A549 (cell line): ENCODE data around the gene BICDL1. TPM values are rescaled to one million over a fixed set of nuclear protein-coding genes. Genes with fewer than 3 reads are reported as not detected.

ENCODE experiments used
- ATAC-seq, 2 experiments: fragments of 200-7000 bp in 1 of 2; fragments of >200 bp in 1 of 2; cut with Nextera tagmentation in 1 of 2; cut with Tn5 transposase in 1 of 2; 3 replicates each; pipeline versions ENCODE4 v1.8.0 to v1.9.1; 2018 to 2020; ENCODE audit warnings: mild to moderate bottlenecking in 1 of 2, moderate library complexity in 1 of 2
- CTCF ChIA-PET: fragments of 300-600 bp; sonication (Branson Sonifier 250); formaldehyde crosslinking; extraction: SDS; loops from one replicate; lab custom pipeline; 2021; ENCODE audit warnings: antibody characterized with exemption, inconsistent platforms; lab: Yijun Ruan, JAX
- POLR2A ChIA-PET: fragments of 350-600 bp; formaldehyde crosslinking; extraction: SDS; loops from one replicate; lab custom pipeline; 2021; ENCODE audit warnings: antibody characterized with exemption, inconsistent platforms; lab: Yijun Ruan, JAX
- DNase-seq, 2 experiments: peaks; one replicate each; pipeline versions ENCODE4 v3.0.0 to v3.0.0-alpha.2; 2011 to 2016; ENCODE audit warnings: low read depth in 1 of 2, low spot score in 1 of 2
- FAIRE-seq: peaks from 2 replicates; lab custom pipeline; 2011; peaks lifted over from hg19 to GRCh38; lab: Jason Lieb, UNC
- H3K27ac ChIP-seq, 2 experiments: fragments of >200 bp; sonication (Bioruptor Twin); formaldehyde crosslinking; 3 replicates each; pipeline ENCODE4 v1.5.1; 2016 to 2017
- H3K4me1 ChIP-seq: fragments of >200 bp; sonication (Bioruptor Twin); formaldehyde crosslinking; 3 replicates; pipeline ENCODE4 v1.6.1; 2016
- H3K4me2 ChIP-seq: fragments of >200 bp; sonication (Bioruptor Twin); formaldehyde crosslinking; 3 replicates; pipeline ENCODE4 v1.6.1; 2016
- H3K4me3 ChIP-seq: fragments of >200 bp; sonication (Bioruptor Twin); formaldehyde crosslinking; 3 replicates; pipeline ENCODE4 v1.5.1; 2016
- H3K9me3 ChIP-seq: fragments of >200 bp; sonication (Bioruptor Twin); formaldehyde crosslinking; 3 replicates; pipeline ENCODE4 v1.6.1; 2016
- BHLHE40 ChIP-seq: IDR thresholded peaks from 2 replicates; pipeline ENCODE4 v1.6.1; 2012; ENCODE audit warnings: low read depth, low read length, inconsistent platforms
- HOXB5 ChIP-seq: fragments of 250-450 bp; sonication (Bioruptor Pico); IDR thresholded peaks from 2 replicates; pipeline ENCODE4 v1.5.0; 2020; ENCODE audit warnings: mild to moderate bottlenecking, moderate library complexity
- KDM5A ChIP-seq: fragments of 200-600 bp; sonication (generic); IDR thresholded peaks from 2 replicates; pipeline ENCODE4 v1.6.1; 2016; ENCODE audit warnings: antibody characterized with exemption, mild to moderate bottlenecking
- NFE2L2 ChIP-seq: fragments of 150-350 bp; conservative IDR thresholded peaks from 2 replicates; pipeline ENCODE4 v1.6.1; 2014; ENCODE audit warnings: low read length
- PBX3 ChIP-seq: IDR thresholded peaks from 2 replicates; pipeline ENCODE4 v1.6.1; 2012
- PHF8 ChIP-seq: fragments of 200-600 bp; sonication (generic); IDR thresholded peaks from 2 replicates; pipeline ENCODE4 v1.6.1; 2016; ENCODE audit warnings: low read depth, mild to moderate bottlenecking, antibody characterized with exemption, moderate library complexity, borderline replicate concordance
- POLR2AphosphoS2 ChIP-seq: conservative IDR thresholded peaks from 2 replicates; pipeline ENCODE4 v1.6.1; 2012; ENCODE audit warnings: low read length, improper control_type of control experiment, inconsistent platforms
- RAD21 ChIP-seq, 2 experiments: fragments of >200 bp in 1 of 2; sonication (Bioruptor Twin) in 1 of 2; formaldehyde crosslinking in 1 of 2; IDR thresholded peaks in 1 of 2; conservative IDR thresholded peaks in 1 of 2; 2 replicates in 1 of 2; 3 replicates in 1 of 2; pipeline ENCODE4 v1.6.1; 2012 to 2018; ENCODE audit warnings: inconsistent platforms in 1 of 2
- RCOR1 ChIP-seq: fragments of 150-350 bp; IDR thresholded peaks from 2 replicates; pipeline ENCODE4 v1.6.1; 2014; ENCODE audit warnings: antibody characterized with exemption, low read length, low read depth
- RFX5 ChIP-seq: fragments of 450-650 bp; IDR thresholded peaks from 2 replicates; pipeline ENCODE4 v1.7.1; 2014; ENCODE audit warnings: antibody characterized with exemption, mild to moderate bottlenecking, moderate library complexity
- RNF2 ChIP-seq: fragments of 200-600 bp; sonication (generic); IDR thresholded peaks from 2 replicates; pipeline ENCODE4 v1.6.1; 2016; ENCODE audit warnings: low read depth, mild to moderate bottlenecking, antibody characterized with exemption, moderate library complexity, borderline replicate concordance
- SREBF2 ChIP-seq: fragments of 450-650 bp; IDR thresholded peaks from 2 replicates; pipeline ENCODE4 v1.6.1; 2014; ENCODE audit warnings: mild to moderate bottlenecking, moderate library complexity
- TFCP2L1 ChIP-seq: fragments of 250-450 bp; sonication (Bioruptor Pico); IDR thresholded peaks from 2 replicates; pipeline ENCODE4 v1.5.0; 2021; ENCODE audit warnings: mild to moderate bottlenecking
- TP53 ChIP-seq: fragments of 250-450 bp; sonication (Bioruptor Pico); IDR thresholded peaks from 2 replicates; pipeline ENCODE4 v1.5.0; 2021; ENCODE audit warnings: mild to moderate bottlenecking, moderate library complexity
- ZC3H11A ChIP-seq: fragments of 450-650 bp; IDR thresholded peaks from 2 replicates; pipeline ENCODE4 v1.6.1; 2014; ENCODE audit warnings: antibody characterized with exemption, mild to moderate bottlenecking
- ZFP36 ChIP-seq: fragments of 450-650 bp; IDR thresholded peaks from 2 replicates; pipeline ENCODE4 v1.6.1; 2014; ENCODE audit warnings: borderline replicate concordance; ENCODE audit not compliant: partially characterized antibody
- WGBS: methylation state at CpG from one replicate; pipeline ENCODE4 v1.1.6; 2017; ENCODE audit errors: missing lambda C conversion rate; 5-methylcytosine and 5-hydroxymethylcytosine counted together
- polyA plus RNA-seq, 4 experiments: library from polyadenylated mRNA; depleted of rRNA in 3 of 4; stranded (reverse); fragments of >200 nt; fragmentation: RNase III in 1 of 4; extraction: RNeasy Plus Mini Kit Qiagen cat#74134 plus additional on column Dnase treatment in 1 of 4; gene quantifications; 2 replicates in 3 of 4; 3 replicates in 1 of 4; pipeline ENCODE4 v1.2.3, GENCODE V29; 2011 to 2017
- TF ChIP-seq, protein P1 (sequence below): IDR thresholded peaks from 2 replicates; pipeline ENCODE4 v1.6.1; 2012; ENCODE audit warnings: low read depth, borderline replicate concordance
- TF ChIP-seq, protein P2 (sequence below): fragments of 250-450 bp; sonication (Bioruptor Pico); IDR thresholded peaks from 2 replicates; pipeline ENCODE4 v1.5.0; 2021; ENCODE audit warnings: mild to moderate bottlenecking, moderate library complexity, borderline replicate concordance

The BICDL1 gene
- polyA plus RNA-seq, 2 of the 4 experiments (the other 2 are of a cell fraction) = 3.8 to 4.5 TPM

- H3K4me3 ChIP-seq = no peak overlapping the region
- H3K4me2 ChIP-seq = no peak overlapping the region
- CTCF ChIA-PET = interaction anchor here (0.7 to 1.3 kb wide), 6 partner anchors 7 to 122 kb away, joined by 3 to 4 read pairs (median 3); partner anchors contain the start of gene BICDL1
- WGBS = 93% methylated on average over 26 of the region's 26 CpGs
- no peak for FAIRE-seq
- H3K9me3 ChIP-seq = no peaks in the 10 kb centered on the region
- TF ChIP-seq PHF8 = no peak
- TF ChIP-seq, protein P1, sequence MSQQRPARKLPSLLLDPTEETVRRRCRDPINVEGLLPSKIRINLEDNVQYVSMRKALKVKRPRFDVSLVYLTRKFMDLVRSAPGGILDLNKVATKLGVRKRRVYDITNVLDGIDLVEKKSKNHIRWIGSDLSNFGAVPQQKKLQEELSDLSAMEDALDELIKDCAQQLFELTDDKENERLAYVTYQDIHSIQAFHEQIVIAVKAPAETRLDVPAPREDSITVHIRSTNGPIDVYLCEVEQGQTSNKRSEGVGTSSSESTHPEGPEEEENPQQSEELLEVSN = no peak
- TF ChIP-seq POLR2AphosphoS2 = no peak
- no peak for TF ChIP-seq RAD21 (conservative IDR thresholded peaks at IDR 0.05 in 1 of 2, IDR thresholded peaks at IDR 0.05 in 1 of 2)
- TF ChIP-seq SREBF2 = no peak
- ATAC-seq = peak; percentile 27 to 41; a peak in 4 of 6 replicates
- no peak for DNase-seq
- peak overlapping the region in 1 of 2 experiments; percentile 37; a peak in 1 of 6 replicates for H3K27ac ChIP-seq
- POLR2A ChIA-PET = no interaction called here
- H3K4me1 ChIP-seq = peaks cover 9% of the 10 kb centered on the region
These were observed 121.8 kb downstream of the BICDL1 start for GRCh38 chr12:120110550-120111501.

DNA sequence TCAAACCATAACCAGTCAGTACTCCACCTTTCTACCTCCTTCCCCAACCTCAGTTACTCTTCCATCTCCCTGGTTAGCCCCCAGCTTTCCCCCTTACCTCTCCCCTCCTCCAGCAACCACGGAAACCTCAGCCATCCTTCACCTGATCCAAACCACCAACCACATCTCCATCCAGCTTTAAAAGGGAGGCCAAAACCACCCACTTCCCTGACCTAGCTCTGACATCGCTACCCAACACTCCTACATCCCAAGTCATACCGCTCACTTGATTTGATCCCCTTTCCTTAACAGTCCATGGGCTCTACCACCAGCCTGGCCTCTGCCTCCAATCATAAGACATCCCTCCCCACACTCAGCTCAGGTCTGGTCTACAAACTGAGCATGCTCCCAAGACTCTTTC lies 126.0 kb downstream of the BICDL1 start:
- FAIRE-seq = no peak
- POLR2A ChIA-PET = interaction anchor here (1.6 kb wide), 1 partner anchor 86 kb away, joined by 5 read pairs; the partner anchor contains the start of gene RPLP0
- TF ChIP-seq POLR2AphosphoS2 = no peak
- TF ChIP-seq BHLHE40 = no peak
- TF ChIP-seq RCOR1 = no peak
- no peak for TF ChIP-seq ZFP36
- TF ChIP-seq RAD21 (conservative IDR thresholded peaks at IDR 0.05 in 1 of 2, IDR thresholded peaks at IDR 0.05 in 1 of 2) = no peak
- TF ChIP-seq, protein P2, sequence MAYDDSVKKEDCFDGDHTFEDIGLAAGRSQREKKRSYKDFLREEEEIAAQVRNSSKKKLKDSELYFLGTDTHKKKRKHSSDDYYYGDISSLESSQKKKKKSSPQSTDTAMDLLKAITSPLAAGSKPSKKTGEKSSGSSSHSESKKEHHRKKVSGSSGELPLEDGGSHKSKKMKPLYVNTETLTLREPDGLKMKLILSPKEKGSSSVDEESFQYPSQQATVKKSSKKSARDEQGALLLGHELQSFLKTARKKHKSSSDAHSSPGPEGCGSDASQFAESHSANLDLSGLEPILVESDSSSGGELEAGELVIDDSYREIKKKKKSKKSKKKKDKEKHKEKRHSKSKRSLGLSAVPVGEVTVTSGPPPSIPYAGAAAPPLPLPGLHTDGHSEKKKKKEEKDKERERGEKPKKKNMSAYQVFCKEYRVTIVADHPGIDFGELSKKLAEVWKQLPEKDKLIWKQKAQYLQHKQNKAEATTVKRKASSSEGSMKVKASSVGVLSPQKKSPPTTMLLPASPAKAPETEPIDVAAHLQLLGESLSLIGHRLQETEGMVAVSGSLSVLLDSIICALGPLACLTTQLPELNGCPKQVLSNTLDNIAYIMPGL (CRISPR knock-in tag) = no peak
- TF ChIP-seq NFE2L2 = no peak
- no peak for TF ChIP-seq TFCP2L1
- no peak for TF ChIP-seq PBX3
- TF ChIP-seq RNF2 = no peak
- TF ChIP-seq ZC3H11A = no peak
- no peak for TF ChIP-seq SREBF2
- TF ChIP-seq TP53 = no peak
- TF ChIP-seq RFX5 = no peak
- no peak for TF ChIP-seq KDM5A
- TF ChIP-seq HOXB5 (CRISPR knock-in tag) = no peak
- WGBS = 98% methylated on average over 3 of the region's 3 CpGs
- no peak for DNase-seq
- Histone ChIP-seq H3K4me3 (peak overlapping the region; percentile 96), H3K4me2 (peak overlapping the region; percentile 94), H3K9me3 (no peaks in the 10 kb centered on the region), H3K4me1 (peaks cover 26% of the 10 kb centered on the region), H3K27ac (peak overlapping the region in 1 of 2 experiments; percentile 95; a peak in 3 of 6 replicates)
- CTCF ChIA-PET = interaction anchor here (0.7 kb wide), 1 partner anchor 34 kb away, joined by 5 read pairs; no protein-coding TSS in a partner anchor
- no peak for ATAC-seq
